H1 (cell line): Measurements from ENCODE around the gene YEATS4. TPM values are rescaled to one million over a fixed set of nuclear protein-coding genes. Genes with fewer than 3 reads are reported as not detected.

Source experiments
- CTCF ChIA-PET: fragments of 300-600 bp; sonication (Branson Sonifier 250); formaldehyde crosslinking; loops from one replicate; lab custom pipeline; 2021; ENCODE audit not compliant: partially characterized antibody; lab: Charles Lee
- POLR2A ChIA-PET: fragments of 300-600 bp; sonication (Branson Sonifier 250); formaldehyde crosslinking; loops from one replicate; lab custom pipeline; 2021; ENCODE audit warnings: inconsistent platforms; ENCODE audit not compliant: partially characterized antibody; lab: Charles Lee
- DNase-seq, 2 experiments: peaks; one replicate each; pipeline versions ENCODE4 v3.0.0 to v3.0.0-alpha.2; 2010 to 2022; ENCODE audit warnings: low spot score in 2 of 2, low read depth in 1 of 2, mixed read lengths in 1 of 2
- FAIRE-seq: peaks from 2 replicates; lab custom pipeline; 2011; peaks lifted over from hg19 to GRCh38; lab: Jason Lieb, UNC
- H2AFZ ChIP-seq: 2 replicates; pipeline ENCODE4 v1.8.1; 2012; ENCODE audit warnings: low read length, inconsistent platforms
- H2AK5ac ChIP-seq: 2 replicates; pipeline ENCODE4 v1.6.1; 2013; ENCODE audit warnings: low read depth, low read length
- H2BK120ac ChIP-seq: replicated peaks from 2 replicates; pipeline ENCODE3; 2013; ENCODE audit warnings: low read depth, low read length, inconsistent platforms
- H2BK12ac ChIP-seq: 2 replicates; pipeline ENCODE4 v1.6.1; 2013; ENCODE audit warnings: low read depth, low read length
- H2BK15ac ChIP-seq: 2 replicates; pipeline ENCODE4 v1.6.1; 2013; ENCODE audit warnings: low read length
- H2BK20ac ChIP-seq: 2 replicates; pipeline ENCODE4 v1.6.1; 2013; ENCODE audit warnings: low read length
- H2BK5ac ChIP-seq: 2 replicates; pipeline ENCODE4 v1.6.1; 2013; ENCODE audit warnings: low read depth, low read length
- H3K14ac ChIP-seq: 2 replicates; pipeline ENCODE4 v1.6.1; 2013; ENCODE audit warnings: inconsistent platforms; ENCODE audit not compliant: insufficient read length
- H3K18ac ChIP-seq: 2 replicates; pipeline ENCODE4 v1.6.1; 2013; ENCODE audit warnings: low read length; ENCODE audit errors: extremely low read depth
- H3K23ac ChIP-seq: 2 replicates; pipeline ENCODE4 v1.6.1; 2013; ENCODE audit warnings: inconsistent platforms; ENCODE audit not compliant: insufficient read length
- H3K23me2 ChIP-seq: 2 replicates; pipeline ENCODE4 v1.6.1; 2013; ENCODE audit warnings: low read depth, low read length
- H3K27ac ChIP-seq: 2 replicates; pipeline ENCODE4 v1.6.1; 2011; ENCODE audit warnings: low read depth, low read length, inconsistent platforms
- H3K27me3 ChIP-seq, 4 experiments: replicated peaks in 1 of 4; 1 replicate in 1 of 4; 2 replicates in 3 of 4; pipeline versions ENCODE4 v1.6.1 to v1.8.1; 2011 to 2013; ENCODE audit warnings: low read length in 3 of 4, mild to moderate bottlenecking in 3 of 4, inconsistent platforms in 2 of 4, mixed read lengths in 2 of 4, moderate library complexity in 1 of 4; ENCODE audit not compliant: control insufficient read depth in 3 of 4, insufficient read depth in 3 of 4; ENCODE audit errors: extremely low read depth in 1 of 4
- H3K36me3 ChIP-seq, 4 experiments: 2 replicates each; pipeline versions ENCODE4 v1.6.1 to v1.8.1; 2011 to 2013; ENCODE audit warnings: mild to moderate bottlenecking in 4 of 4, low read length in 3 of 4, moderate library complexity in 2 of 4, control low read depth in 1 of 4, inconsistent platforms in 1 of 4; ENCODE audit not compliant: insufficient read depth in 4 of 4, control insufficient read depth in 2 of 4
- H3K4ac ChIP-seq: replicated peaks from 2 replicates; pipeline ENCODE3; 2013; ENCODE audit warnings: low read length, low read depth, mixed read lengths, inconsistent platforms; ENCODE audit not compliant: insufficient read length
- H3K4me1 ChIP-seq, 4 experiments: replicated peaks in 1 of 4; 1 replicate in 1 of 4; 2 replicates in 3 of 4; pipeline versions ENCODE4 v1.6.1 to v1.8.1; 2011 to 2013; ENCODE audit warnings: low read length in 3 of 4, inconsistent platforms in 2 of 4, mixed read lengths in 1 of 4; ENCODE audit not compliant: insufficient read depth in 4 of 4, control insufficient read depth in 3 of 4
- H3K4me2 ChIP-seq, 2 experiments: 2 replicates each; pipeline versions ENCODE4 v1.6.1 to v1.8.1; 2011 to 2013; ENCODE audit warnings: low read depth in 2 of 2, low read length in 2 of 2, control low read depth in 1 of 2, inconsistent platforms in 1 of 2, mild to moderate bottlenecking in 1 of 2; ENCODE audit not compliant: insufficient read depth in 1 of 2
- H3K4me3 ChIP-seq, 4 experiments: fragments of 200-600, 300-600 bp in 1 of 4; sonication (generic), shearing (Covaris generic), sonication (Bioruptor Twin) in 1 of 4; 2 replicates each; pipeline versions ENCODE4 v1.5.1 to v1.8.1; 2011 to 2016; ENCODE audit warnings: low read length in 4 of 4, low read depth in 3 of 4, control low read depth in 2 of 4, inconsistent platforms in 2 of 4, mild to moderate bottlenecking in 2 of 4, mixed read lengths in 1 of 4, moderate library complexity in 1 of 4; ENCODE audit not compliant: insufficient read depth in 2 of 4; ENCODE audit errors: extremely low read depth in 1 of 4
- H3K56ac ChIP-seq: replicated peaks from 2 replicates; pipeline ENCODE3; 2013; ENCODE audit warnings: low read depth, mild to moderate bottlenecking, mixed read lengths, low read length, inconsistent platforms; ENCODE audit not compliant: insufficient read length
- H3K79me1 ChIP-seq: 2 replicates; pipeline ENCODE4 v1.6.1; 2013; ENCODE audit warnings: low read depth, low read length, control low read depth
- H3K79me2 ChIP-seq, 2 experiments: 2 replicates each; pipeline versions ENCODE4 v1.6.1 to v1.8.1; 2012 to 2013; ENCODE audit warnings: low read length in 2 of 2, mild to moderate bottlenecking in 2 of 2, inconsistent platforms in 1 of 2; ENCODE audit not compliant: insufficient read depth in 2 of 2, control insufficient read depth in 1 of 2
- H3K9ac ChIP-seq, 4 experiments: replicated peaks in 1 of 4; 1 replicate in 1 of 4; 2 replicates in 3 of 4; pipeline versions ENCODE4 v1.6.1 to v1.8.1; 2011 to 2013; ENCODE audit warnings: low read depth in 3 of 4, low read length in 3 of 4, control low read depth in 2 of 4, mild to moderate bottlenecking in 2 of 4, moderate library complexity in 2 of 4, inconsistent platforms in 1 of 4; ENCODE audit errors: extremely low read depth in 1 of 4
- H3K9me3 ChIP-seq, 2 experiments: 2 replicates each; pipeline versions ENCODE4 v1.6.1 to v1.8.1; 2012 to 2013; ENCODE audit warnings: mild to moderate bottlenecking in 2 of 2, moderate library complexity in 2 of 2, control low read depth in 1 of 2, inconsistent platforms in 1 of 2, low read depth in 1 of 2, low read length in 1 of 2, mixed read lengths in 1 of 2; ENCODE audit not compliant: insufficient read depth in 2 of 2
- H4K20me1 ChIP-seq, 2 experiments: replicated peaks in 1 of 2; 2 replicates each; pipeline versions ENCODE3 to v1.8.1; 2011 to 2013; ENCODE audit warnings: inconsistent platforms in 2 of 2, low read length in 2 of 2, mild to moderate bottlenecking in 1 of 2; ENCODE audit not compliant: insufficient read depth in 2 of 2, control insufficient read depth in 1 of 2
- H4K5ac ChIP-seq: 2 replicates; pipeline ENCODE4 v1.6.1; 2013; ENCODE audit warnings: low read length, low read depth, mixed read lengths, inconsistent platforms; ENCODE audit not compliant: insufficient read length
- H4K8ac ChIP-seq: 2 replicates; pipeline ENCODE4 v1.8.0; 2013; ENCODE audit warnings: mild to moderate bottlenecking, moderate library complexity, low read length, inconsistent platforms; ENCODE audit not compliant: insufficient read depth; ENCODE audit errors: extremely low read depth
- H4K91ac ChIP-seq: replicated peaks from 2 replicates; pipeline ENCODE3; 2013; ENCODE audit warnings: low read length, mixed read lengths, inconsistent platforms; ENCODE audit not compliant: insufficient read length
- EZH2 ChIP-seq: fragments of 200-600 bp; sonication (generic); IDR thresholded peaks from 2 replicates; pipeline ENCODE4 v1.7.1; 2012; ENCODE audit warnings: low read depth, mild to moderate bottlenecking, moderate library complexity, low read length, inconsistent platforms; ENCODE audit not compliant: severe bottlenecking
- MAX ChIP-seq: IDR thresholded peaks from 2 replicates; pipeline ENCODE4 v1.6.1; 2012; ENCODE audit warnings: inconsistent platforms
- TEAD4 ChIP-seq: IDR thresholded peaks from 2 replicates; pipeline ENCODE4 v1.6.1; 2012; ENCODE audit warnings: low read depth, low read length, inconsistent platforms, mixed read lengths
- WGBS, 2 experiments: shearing (Covaris generic) in 1 of 2; methylation state at CpG; one replicate each; pipeline versions ENCODE4 v1.1.6 to v1.1.7; 2013 to 2015; ENCODE audit warnings: low lambda C conversion rate in 2 of 2, mixed read lengths in 2 of 2, inconsistent platforms in 1 of 2, low coverage in 1 of 2, missing lambda C conversion rate in 1 of 2; ENCODE audit not compliant: insufficient replicate concordance in 2 of 2, insufficient coverage in 1 of 2, insufficient read length in 1 of 2; ENCODE audit errors: extremely low coverage in 1 of 2, missing lambda C conversion rate in 1 of 2; 5-methylcytosine and 5-hydroxymethylcytosine counted together
- polyA plus RNA-seq, 7 experiments: library from polyadenylated mRNA; depleted of rRNA in 3 of 7; stranded (reverse) in 5 of 7; unstranded in 2 of 7; fragments of >200 nt in 5 of 7; fragments of 200-250 nt in 2 of 7; gene quantifications; 1 replicate in 5 of 7; 2 replicates in 1 of 7; 4 replicates in 1 of 7; pipeline versions ENCODE4 v1.2.1 to v1.2.3, GENCODE V29; 2011 to 2013; ENCODE audit warnings: missing spikeins in 2 of 7, mixed read lengths in 2 of 7
- total RNA-seq: library from RNA; stranded (reverse); fragmentation: NEBNext Ultra II Directional; extraction: Animal tissue kit (Norgen Biotek cat#: 25700); gene quantifications from 2 replicates; pipeline ENCODE4 v1.2.1, GENCODE V29; 2021

The YEATS4 gene
- total and polyA plus RNA-seq, 2 of the 8 experiments (the other 6 are each of a cell fraction or from before 2014, with no cell fraction given) = 25.7 to 32.5 TPM

DNA sequence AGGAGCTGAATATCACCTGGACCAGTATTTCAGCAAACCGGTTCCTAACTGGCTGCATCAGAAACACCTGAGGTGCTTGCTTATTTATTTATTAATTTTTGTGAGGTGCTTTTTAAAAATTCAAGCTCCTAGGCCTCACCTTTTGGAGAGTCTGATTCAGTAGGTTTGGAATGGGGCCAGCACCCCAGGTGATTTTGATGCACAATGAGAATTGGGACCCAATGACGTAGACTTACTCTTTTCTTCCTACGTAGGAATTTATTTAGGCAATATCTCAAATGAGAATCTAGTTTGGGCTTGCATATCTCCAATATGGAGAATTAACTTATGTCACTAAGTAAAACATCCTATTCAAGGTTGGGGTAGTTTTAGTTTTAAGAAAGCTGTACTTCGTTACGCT is 7.3 kb downstream of the YEATS4 start:
- H2AK5ac ChIP-seq = no peak overlapping the region
- no peak for TF ChIP-seq TEAD4
- TF ChIP-seq EZH2 = no peak
- no peak for TF ChIP-seq MAX
- TF ChIP-seq, all 59 proteins: peak for 0
- Histone ChIP-seq H4K5ac (no peak overlapping the region), H3K27ac (no peak overlapping the region), H3K18ac (no peak overlapping the region), H2BK5ac (no peak overlapping the region), H2BK12ac (no peak overlapping the region), H3K14ac (no peak overlapping the region), H3K27me3 (no peaks in the 10 kb centered on the region), H2AFZ (no peak overlapping the region), H4K8ac (no peak overlapping the region), H3K4me1 (no peaks in the 10 kb centered on the region), H3K36me3 (peaks cover 6 to 77% (median 28%) of the 10 kb centered on the region in 4 experiments; a peak in 7 of 8 replicates), H2BK15ac (no peak overlapping the region), H3K23me2 (no peaks in the 10 kb centered on the region), H4K20me1 (no peaks in the 10 kb centered on the region), H3K79me1 (no peaks in the 10 kb centered on the region; the same call in 1 of the 2 replicates), H3K4me2 (no peak overlapping the region), H3K4me3 (no peak overlapping the region), H3K9ac (no peak overlapping the region), H2BK120ac (no peak overlapping the region), H3K4ac (no peak overlapping the region), H3K56ac (no peak overlapping the region), H3K79me2 (peaks cover 0 to 19% of the 10 kb centered on the region in 2 experiments; a peak in 2 of 4 replicates), H3K9me3 (no peaks in the 10 kb centered on the region), H3K23ac (no peak overlapping the region), H2BK20ac (no peak overlapping the region), H4K91ac (no peak overlapping the region)
- POLR2A ChIA-PET = interaction anchor here (0.6 to 1.4 kb wide), 4 partner anchors 10 to 133 kb away, joined by 3 read pairs; no protein-coding TSS in a partner anchor
- FAIRE-seq (no peak), DNase-seq (no peak)
- CTCF ChIA-PET = interaction anchor here (0.6 to 1.6 kb wide), 5 partner anchors 10 to 389 kb away, joined by 3 to 4 read pairs (median 3); no protein-coding TSS in a partner anchor
- WGBS, 2 experiments = 96% methylated on average over 5 of the region's 5 CpGs; no CpG with 5 or more reads in 1 of the 2 experiments
